HEK293T (cell line): ENCODE data around the gene CHRNG.

ENCODE experiments used
- CTCF ChIA-PET: fragments of 350-600 bp; formaldehyde crosslinking; extraction: SDS; loops from one replicate; lab custom pipeline; 2021; ENCODE audit warnings: antibody characterized with exemption, inconsistent platforms; lab: Yijun Ruan, JAX
- POLR2A ChIA-PET: fragments of 350-600 bp; formaldehyde crosslinking; extraction: SDS; loops from one replicate; lab custom pipeline; 2020; ENCODE audit warnings: antibody characterized with exemption, inconsistent platforms; lab: Yijun Ruan, JAX
- DNase-seq: peaks from one replicate; pipeline ENCODE4 v3.0.0; 2012; ENCODE audit warnings: mixed read lengths; ENCODE audit errors: extremely low spot score
- ARNT ChIP-seq: fragments of 450-650 bp; IDR thresholded peaks from 2 replicates; pipeline ENCODE4 v1.6.1; 2017; ENCODE audit warnings: mild to moderate bottlenecking
- BHLHE40 ChIP-seq: fragments of 450-650 bp; IDR thresholded peaks from 2 replicates; pipeline ENCODE4 v1.6.1; 2016; ENCODE audit warnings: mild to moderate bottlenecking, moderate library complexity, borderline replicate concordance
- CTBP1 ChIP-seq: fragments of 450-650 bp; IDR thresholded peaks from 2 replicates; pipeline ENCODE4 v1.6.1; 2016; ENCODE audit warnings: borderline replicate concordance
- ELF4 ChIP-seq: fragments of 450-650 bp; IDR thresholded peaks from 2 replicates; pipeline ENCODE4 v1.6.1; 2017; ENCODE audit warnings: antibody characterized with exemption
- FOXA1 ChIP-seq: fragments of 450-650 bp; IDR thresholded peaks from 2 replicates; pipeline ENCODE4 v1.6.1; 2016; ENCODE audit warnings: mild to moderate bottlenecking
- FOXK2 ChIP-seq: fragments of 450-650 bp; IDR thresholded peaks from 2 replicates; pipeline ENCODE4 v1.6.1; 2016; ENCODE audit warnings: mild to moderate bottlenecking
- FOXM1 ChIP-seq: fragments of 450-650 bp; IDR thresholded peaks from 2 replicates; pipeline ENCODE4 v1.6.1; 2017; ENCODE audit warnings: mild to moderate bottlenecking, borderline replicate concordance
- HDGF ChIP-seq: fragments of 450-650 bp; IDR thresholded peaks from 2 replicates; pipeline ENCODE4 v1.6.1; 2017; ENCODE audit warnings: antibody characterized with exemption, borderline replicate concordance
- L3MBTL2 ChIP-seq: fragments of 450-650 bp; conservative IDR thresholded peaks from 2 replicates; pipeline ENCODE4 v1.6.1; 2016; ENCODE audit warnings: mild to moderate bottlenecking
- LEF1 ChIP-seq: fragments of 450-650 bp; IDR thresholded peaks from 2 replicates; pipeline ENCODE4 v1.6.1; 2017; ENCODE audit warnings: mild to moderate bottlenecking, borderline replicate concordance
- NFRKB ChIP-seq: fragments of 450-650 bp; IDR thresholded peaks from 2 replicates; pipeline ENCODE4 v1.6.1; 2016; ENCODE audit warnings: mild to moderate bottlenecking, moderate library complexity
- SP1 ChIP-seq: fragments of 450-650 bp; IDR thresholded peaks from 2 replicates; pipeline ENCODE4 v1.6.1; 2017
- SUZ12 ChIP-seq: fragments of 450-650 bp; IDR thresholded peaks from 2 replicates; pipeline ENCODE4 v1.6.1; 2016; ENCODE audit warnings: mild to moderate bottlenecking
- TARDBP ChIP-seq: fragments of 450-650 bp; IDR thresholded peaks from 2 replicates; pipeline ENCODE4 v1.6.1; 2016
- ZNF384 ChIP-seq: fragments of 450-650 bp; IDR thresholded peaks from 2 replicates; pipeline ENCODE4 v1.6.1; 2016
- TF ChIP-seq, protein P1 (sequence below): fragments of 450-650 bp; IDR thresholded peaks from 2 replicates; pipeline ENCODE4 v1.6.1; 2016

CHRNG gene

GRCh38 chr2:232551250-232551638, 11.8 kb downstream of the CHRNG start:
- TF ChIP-seq L3MBTL2 (no peak), SP1 (no peak), CTBP1 (no peak), HDGF (no peak), ARNT (no peak), LEF1 (no peak), SUZ12 (no peak), TARDBP (no peak), FOXK2 (no peak), ZNF384 (no peak), ELF4 (no peak), FOXM1 (no peak), FOXA1 (no peak), BHLHE40 (no peak)
- TF ChIP-seq, protein P1, sequence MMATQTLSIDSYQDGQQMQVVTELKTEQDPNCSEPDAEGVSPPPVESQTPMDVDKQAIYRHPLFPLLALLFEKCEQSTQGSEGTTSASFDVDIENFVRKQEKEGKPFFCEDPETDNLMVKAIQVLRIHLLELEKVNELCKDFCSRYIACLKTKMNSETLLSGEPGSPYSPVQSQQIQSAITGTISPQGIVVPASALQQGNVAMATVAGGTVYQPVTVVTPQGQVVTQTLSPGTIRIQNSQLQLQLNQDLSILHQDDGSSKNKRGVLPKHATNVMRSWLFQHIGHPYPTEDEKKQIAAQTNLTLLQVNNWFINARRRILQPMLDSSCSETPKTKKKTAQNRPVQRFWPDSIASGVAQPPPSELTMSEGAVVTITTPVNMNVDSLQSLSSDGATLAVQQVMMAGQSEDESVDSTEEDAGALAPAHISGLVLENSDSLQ, result no peak
- ChIA-PET POLR2A (interaction anchor here (0.8 to 1.6 kb wide), 10 partner anchors 9 to 82 kb away, joined by 3 to 7 read pairs (median 4); partner anchors contain the start of genes CHRNG and EFHD1), CTCF (no interaction called here)
- DNase-seq, result no peak

GRCh38 chr2:232551776-232552175, 12.3 kb downstream of the CHRNG start:
- POLR2A ChIA-PET, result no interaction called here
- CTCF ChIA-PET, result no interaction called here
- TF ChIP-seq FOXK2 (no peak), FOXA1 (no peak), HDGF (no peak)
- TF ChIP-seq, protein P1, result no peak
- DNase-seq, result no peak

DNA sequence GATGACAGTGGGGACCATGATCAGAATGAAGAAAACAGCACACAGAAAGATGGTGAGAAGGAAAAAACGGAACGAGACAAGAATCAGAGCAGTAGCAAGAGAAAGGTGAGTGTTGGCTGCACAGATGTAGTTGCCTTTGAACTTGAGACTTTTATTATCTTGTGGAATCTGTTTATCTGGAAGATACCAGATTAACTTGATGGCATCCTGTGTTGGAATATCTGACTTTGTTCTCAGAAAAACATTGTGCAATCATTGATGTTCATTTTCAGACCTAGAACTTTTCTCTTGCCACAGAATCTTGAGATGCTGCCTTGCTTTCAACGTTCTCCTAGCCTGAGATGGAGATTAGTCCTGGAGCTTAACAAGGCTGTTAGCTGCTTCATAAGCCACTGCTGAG, 16.9 kb downstream of the CHRNG start:
- CTCF ChIA-PET, result no interaction called here
- no peak for DNase-seq
- POLR2A ChIA-PET, result no interaction called here
- TF ChIP-seq ARNT, result no peak
- no peak for TF ChIP-seq BHLHE40
- no peak for TF ChIP-seq FOXK2
- no peak for TF ChIP-seq CTBP1
- TF ChIP-seq LEF1, result no peak

GRCh38 chr2:232562515-232563151, 23.1 kb downstream of the CHRNG start:
- DNase-seq, result no peak
- no peak for TF ChIP-seq SUZ12
- TF ChIP-seq NFRKB, result no peak
- TF ChIP-seq FOXA1, result no peak
- TF ChIP-seq, protein P1, result no peak
- no peak for TF ChIP-seq SP1
- no peak for TF ChIP-seq HDGF
- TF ChIP-seq ELF4, result no peak
- no peak for TF ChIP-seq CTBP1
- TF ChIP-seq LEF1, result no peak
- no peak for TF ChIP-seq FOXK2
- TF ChIP-seq FOXM1, result no peak
- TF ChIP-seq ZNF384, result no peak
- no peak for TF ChIP-seq ARNT
- TF ChIP-seq BHLHE40, result no peak
- no peak for TF ChIP-seq TARDBP
- TF ChIP-seq L3MBTL2, result no peak
- POLR2A ChIA-PET, result interaction anchor here (1.9 kb wide), 1 partner anchor 12 kb away, joined by 5 read pairs; the partner anchor contains the start of genes EIF4E2 and TIGD1
- CTCF ChIA-PET, result interaction anchor here (0.8 to 1.0 kb wide), 2 partner anchors 10 to 49 kb away, joined by 3 read pairs; no protein-coding TSS in a partner anchor

DNA sequence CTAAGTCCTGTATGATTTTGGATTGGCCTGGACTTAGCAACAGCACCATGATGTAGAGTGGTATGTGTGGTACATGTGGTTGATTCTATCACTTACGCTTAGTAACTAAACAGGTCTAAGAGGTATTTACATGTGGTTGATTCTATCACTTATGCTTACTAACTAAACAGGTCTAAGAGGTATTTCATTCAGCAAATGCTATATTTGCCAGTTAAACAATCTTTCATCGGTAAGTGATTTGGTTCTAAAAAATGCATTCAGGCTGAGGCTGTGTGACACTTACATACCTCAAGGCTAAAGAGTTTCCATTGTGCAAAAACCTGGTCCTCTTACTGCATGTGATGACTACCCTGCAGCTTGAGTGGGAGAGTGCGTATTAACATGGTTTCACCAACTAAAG, 24.1 kb downstream of the CHRNG start:
- CTCF ChIA-PET, result interaction anchor here (0.8 to 1.0 kb wide), 2 partner anchors 11 to 48 kb away, joined by 3 read pairs; no protein-coding TSS in a partner anchor
- no peak for DNase-seq
- TF ChIP-seq SUZ12, result no peak
- no peak for TF ChIP-seq SP1
- TF ChIP-seq BHLHE40, result no peak
- POLR2A ChIA-PET, result interaction anchor here (1.9 kb wide), 1 partner anchor 13 kb away, joined by 5 read pairs; the partner anchor contains the start of genes EIF4E2 and TIGD1

DNA sequence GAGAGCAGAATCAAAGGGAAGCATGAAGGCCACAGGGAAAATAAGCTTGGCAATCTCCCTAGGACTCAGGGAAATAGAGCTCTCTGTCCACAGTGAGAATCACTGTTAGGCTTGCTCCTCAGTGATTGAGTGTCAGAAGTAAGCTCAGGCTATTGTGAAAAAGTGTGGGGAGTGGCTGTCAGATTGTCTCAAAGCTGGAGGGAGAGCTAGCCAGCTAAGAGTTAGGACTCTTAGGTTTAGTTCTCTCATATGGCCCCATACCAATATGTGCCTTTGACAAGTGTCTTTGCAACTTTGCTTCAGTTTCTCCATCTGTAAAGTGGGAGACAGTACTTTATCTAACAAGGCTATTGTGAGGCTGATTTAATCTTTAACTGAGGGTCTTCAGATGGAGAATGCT, 28.2 kb downstream of the CHRNG start:
- ChIA-PET CTCF (no interaction called here), POLR2A (interaction anchor here (0.9 kb wide), 1 partner anchor 18 kb away, joined by 3 read pairs; the partner anchor contains the start of genes EIF4E2 and TIGD1)
- DNase-seq, result no peak
- no peak for TF ChIP-seq ARNT
- TF ChIP-seq HDGF, result no peak

DNA sequence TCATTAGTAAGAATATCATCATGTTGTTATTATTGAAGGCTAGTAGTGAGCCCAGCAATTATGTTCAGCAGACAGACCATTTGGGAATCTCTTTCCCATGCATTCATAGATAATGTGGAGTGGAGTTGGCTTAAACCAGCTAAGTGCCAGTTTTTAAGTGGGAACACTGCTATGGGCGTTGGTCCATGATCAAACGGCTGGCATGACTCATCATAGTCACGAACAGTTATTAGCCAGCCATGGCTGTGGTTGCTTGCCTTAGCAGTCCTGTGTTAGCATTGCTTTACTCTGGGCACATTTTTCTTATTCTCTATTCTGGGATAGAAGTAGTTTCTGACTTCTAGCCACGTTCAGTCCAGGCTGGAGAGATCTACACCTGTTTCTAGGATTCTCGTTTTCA, 28.7 kb downstream of the CHRNG start:
- ChIA-PET CTCF (no interaction called here), POLR2A (interaction anchor here (0.9 kb wide), 1 partner anchor 18 kb away, joined by 3 read pairs; the partner anchor contains the start of genes EIF4E2 and TIGD1)
- DNase-seq, result no peak
- TF ChIP-seq NFRKB, result no peak
- TF ChIP-seq ARNT, result no peak
- no peak for TF ChIP-seq BHLHE40
- TF ChIP-seq, protein P1, result no peak
- TF ChIP-seq FOXM1, result no peak
- no peak for TF ChIP-seq CTBP1
